Gastroesophageal sphincter (tissue), 3 donors: ENCODE results near the gene SIGLEC10.
"Not testable (repeated sequence)": the region's sequence is repeated elsewhere in the genome, so short reads cannot be mapped to it uniquely, and the experiment has no call there.

Experiments used
- EP300 ChIP-seq: sonication (generic); formaldehyde crosslinking; IDR thresholded peaks from one replicate; pipeline ENCODE4 v1.6.1; 2017; ENCODE audit warnings: antibody characterized with exemption, mild to moderate bottlenecking
- POLR2A ChIP-seq, 2 donors: fragments of 450-650 bp; IDR thresholded peaks; one replicate each; pipeline ENCODE4 v1.6.1; 2017; ENCODE audit warnings: antibody characterized with exemption in 2 of 2, mild to moderate bottlenecking in 2 of 2, moderate library complexity in 1 of 2
- TF ChIP-seq, protein P1 (sequence below), 4 experiments: fragments of 200-600 bp in 2 of 4; fragments of 450-650 bp in 2 of 4; sonication (generic) in 1 of 4; IDR thresholded peaks; one replicate each; pipeline ENCODE4 v1.5.1; 2017 to 2019; ENCODE audit warnings: antibody characterized with exemption in 4 of 4, mild to moderate bottlenecking in 2 of 4, moderate library complexity in 2 of 4

DNA sequence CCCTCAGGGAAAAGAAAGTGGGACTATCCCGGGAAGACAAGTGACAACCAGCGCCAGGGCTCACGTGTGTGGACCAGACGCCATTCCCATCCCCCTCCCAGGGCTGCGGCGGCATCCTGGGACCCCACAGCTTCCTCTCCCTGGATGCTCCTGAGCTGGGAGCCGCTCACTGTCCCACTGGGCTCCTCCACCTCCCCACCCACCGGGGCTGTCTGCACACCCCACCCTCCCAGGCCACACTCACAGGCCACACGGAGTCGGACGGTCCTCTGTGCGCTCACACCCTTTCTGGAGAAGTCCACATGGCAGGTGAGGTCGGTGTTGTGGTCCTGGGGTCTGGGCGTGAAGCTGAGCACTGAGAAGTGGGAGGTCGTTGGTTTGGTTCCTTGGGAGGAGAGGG is 1.0 kb downstream of the SIGLEC10 start:
- TF ChIP-seq, protein P1, sequence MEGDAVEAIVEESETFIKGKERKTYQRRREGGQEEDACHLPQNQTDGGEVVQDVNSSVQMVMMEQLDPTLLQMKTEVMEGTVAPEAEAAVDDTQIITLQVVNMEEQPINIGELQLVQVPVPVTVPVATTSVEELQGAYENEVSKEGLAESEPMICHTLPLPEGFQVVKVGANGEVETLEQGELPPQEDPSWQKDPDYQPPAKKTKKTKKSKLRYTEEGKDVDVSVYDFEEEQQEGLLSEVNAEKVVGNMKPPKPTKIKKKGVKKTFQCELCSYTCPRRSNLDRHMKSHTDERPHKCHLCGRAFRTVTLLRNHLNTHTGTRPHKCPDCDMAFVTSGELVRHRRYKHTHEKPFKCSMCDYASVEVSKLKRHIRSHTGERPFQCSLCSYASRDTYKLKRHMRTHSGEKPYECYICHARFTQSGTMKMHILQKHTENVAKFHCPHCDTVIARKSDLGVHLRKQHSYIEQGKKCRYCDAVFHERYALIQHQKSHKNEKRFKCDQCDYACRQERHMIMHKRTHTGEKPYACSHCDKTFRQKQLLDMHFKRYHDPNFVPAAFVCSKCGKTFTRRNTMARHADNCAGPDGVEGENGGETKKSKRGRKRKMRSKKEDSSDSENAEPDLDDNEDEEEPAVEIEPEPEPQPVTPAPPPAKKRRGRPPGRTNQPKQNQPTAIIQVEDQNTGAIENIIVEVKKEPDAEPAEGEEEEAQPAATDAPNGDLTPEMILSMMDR (IDR thresholded peaks at IDR 0.05): not testable (repeated sequence)
- TF ChIP-seq POLR2A (IDR thresholded peaks at IDR 0.05); EP300: not testable (repeated sequence)
